Spleen (tissue), 7 donors: Measurements from ENCODE around the gene LEUTX.

ENCODE experiments used
- POLR2A ChIP-seq, 3 donors: fragments of 450-650 bp; IDR thresholded peaks; one replicate each; pipeline ENCODE4 v1.5.1; 2017; ENCODE audit warnings: antibody characterized with exemption in 3 of 3, mild to moderate bottlenecking in 1 of 3
- POLR2AphosphoS5 ChIP-seq, 3 donors: sonication (generic); formaldehyde crosslinking; IDR thresholded peaks; one replicate each; pipeline ENCODE4 v1.5.1; 2017; ENCODE audit warnings: antibody characterized with exemption in 3 of 3
- TF ChIP-seq, protein P1 (sequence below), 11 experiments: fragments of 200-600 bp in 7 of 11; fragments of 450-650 bp in 4 of 11; sonication (generic) in 4 of 11; IDR thresholded peaks in 8 of 11; conservative IDR thresholded peaks in 3 of 11; 1 replicate in 7 of 11; 2 replicates in 4 of 11; pipeline versions ENCODE4 v1.4.0 to v1.8.0; 2016 to 2021; ENCODE audit warnings: antibody characterized with exemption in 11 of 11, inconsistent platforms in 4 of 11, mild to moderate bottlenecking in 1 of 11
- donor health status: DM: no; HTN: no; CAD: no; lungs with moderate emphysema.
- donor health status: DM: no; HTN: no; CAD: no.
- donor health status: DM: no; HTN: no; CAD: no.

DNA sequence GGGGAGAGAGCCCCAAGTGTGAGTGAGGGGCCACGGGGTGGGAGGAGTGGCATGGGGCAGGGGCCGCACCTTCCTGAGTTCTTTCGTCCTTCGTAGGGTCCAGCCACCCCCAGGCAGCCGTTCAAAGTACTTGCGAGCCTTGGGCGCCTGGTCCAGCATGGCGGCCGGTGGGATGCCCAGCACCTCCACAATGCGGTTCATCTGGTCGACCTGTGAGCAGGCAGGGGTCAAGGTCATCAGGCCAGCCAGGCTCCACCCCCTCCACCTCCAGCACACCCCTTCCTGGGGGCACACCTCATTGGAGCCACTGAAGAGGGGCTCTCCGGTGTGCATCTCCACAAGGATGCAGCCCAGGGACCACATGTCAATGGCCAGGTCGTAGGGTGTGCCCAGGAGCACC, 48.6 kb downstream of the LEUTX start:
- peak in 2 of 3 donors; percentile 45 to 47 for TF ChIP-seq POLR2AphosphoS5 (IDR thresholded peaks at IDR 0.05)
- TF ChIP-seq, protein P1, sequence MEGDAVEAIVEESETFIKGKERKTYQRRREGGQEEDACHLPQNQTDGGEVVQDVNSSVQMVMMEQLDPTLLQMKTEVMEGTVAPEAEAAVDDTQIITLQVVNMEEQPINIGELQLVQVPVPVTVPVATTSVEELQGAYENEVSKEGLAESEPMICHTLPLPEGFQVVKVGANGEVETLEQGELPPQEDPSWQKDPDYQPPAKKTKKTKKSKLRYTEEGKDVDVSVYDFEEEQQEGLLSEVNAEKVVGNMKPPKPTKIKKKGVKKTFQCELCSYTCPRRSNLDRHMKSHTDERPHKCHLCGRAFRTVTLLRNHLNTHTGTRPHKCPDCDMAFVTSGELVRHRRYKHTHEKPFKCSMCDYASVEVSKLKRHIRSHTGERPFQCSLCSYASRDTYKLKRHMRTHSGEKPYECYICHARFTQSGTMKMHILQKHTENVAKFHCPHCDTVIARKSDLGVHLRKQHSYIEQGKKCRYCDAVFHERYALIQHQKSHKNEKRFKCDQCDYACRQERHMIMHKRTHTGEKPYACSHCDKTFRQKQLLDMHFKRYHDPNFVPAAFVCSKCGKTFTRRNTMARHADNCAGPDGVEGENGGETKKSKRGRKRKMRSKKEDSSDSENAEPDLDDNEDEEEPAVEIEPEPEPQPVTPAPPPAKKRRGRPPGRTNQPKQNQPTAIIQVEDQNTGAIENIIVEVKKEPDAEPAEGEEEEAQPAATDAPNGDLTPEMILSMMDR (IDR thresholded peaks at IDR 0.05 in 8 of 11, conservative IDR thresholded peaks at IDR 0.05 in 3 of 11), result no peak
- no peak for TF ChIP-seq POLR2A (IDR thresholded peaks at IDR 0.05)
